GM12801 (cell line): ENCODE data around the gene USPL1.

Experiments
- TF ChIP-seq, protein P1 (sequence below): IDR thresholded peaks from one replicate; pipeline ENCODE4 v1.5.1; 2011; ENCODE audit warnings: control low read depth; ENCODE audit not compliant: insufficient read length; ENCODE audit errors: extremely low read depth

The USPL1 gene

DNA sequence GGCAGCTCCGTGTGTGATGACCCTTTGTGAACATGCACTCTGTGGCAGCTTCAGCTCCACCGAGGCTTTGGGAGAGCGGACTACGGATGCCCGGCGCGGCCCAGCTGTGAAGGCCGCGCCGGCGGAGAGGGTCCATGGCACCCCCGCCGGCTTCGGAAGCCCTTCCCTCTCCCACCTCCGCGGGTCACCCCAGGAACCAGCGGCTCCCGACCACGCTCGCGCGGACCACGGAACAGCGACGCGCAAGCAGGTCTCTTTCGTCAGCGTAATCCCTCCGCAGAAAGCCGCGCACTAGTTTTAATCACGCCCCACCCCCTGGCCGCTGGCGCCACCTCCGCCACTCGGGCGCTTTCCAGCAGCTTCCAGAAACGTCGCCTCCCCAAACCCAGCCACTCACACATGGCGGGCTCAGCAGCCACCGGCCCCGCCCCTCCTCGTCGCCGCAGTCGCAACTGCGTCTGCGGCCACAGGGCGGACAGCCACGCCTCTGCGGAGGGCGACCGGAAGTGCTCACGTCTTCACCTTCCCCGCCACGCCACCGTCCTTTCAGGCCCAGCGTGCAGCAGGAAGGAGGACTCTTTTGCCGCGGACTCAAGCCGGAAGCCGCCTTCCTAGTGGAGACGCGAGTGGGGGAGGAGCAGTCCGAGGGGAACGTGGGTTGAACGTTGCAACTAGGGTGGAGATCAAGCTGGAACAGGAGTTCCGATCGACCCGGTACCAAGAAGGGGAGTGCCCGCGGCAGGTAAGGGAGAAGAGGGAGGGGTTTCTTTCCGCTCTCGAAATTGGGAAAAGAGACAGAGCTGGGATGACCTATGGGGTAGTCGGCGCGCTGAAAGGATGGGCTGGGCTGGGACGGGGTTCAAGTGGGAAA is at the start of gene USPL1:
Gene USPL1, plus strand, starts transcription at position 606 of the 871 bp plus-strand sequence. CDS start 3,221 bp downstream, outside the sequence.
- TF ChIP-seq, protein P1, sequence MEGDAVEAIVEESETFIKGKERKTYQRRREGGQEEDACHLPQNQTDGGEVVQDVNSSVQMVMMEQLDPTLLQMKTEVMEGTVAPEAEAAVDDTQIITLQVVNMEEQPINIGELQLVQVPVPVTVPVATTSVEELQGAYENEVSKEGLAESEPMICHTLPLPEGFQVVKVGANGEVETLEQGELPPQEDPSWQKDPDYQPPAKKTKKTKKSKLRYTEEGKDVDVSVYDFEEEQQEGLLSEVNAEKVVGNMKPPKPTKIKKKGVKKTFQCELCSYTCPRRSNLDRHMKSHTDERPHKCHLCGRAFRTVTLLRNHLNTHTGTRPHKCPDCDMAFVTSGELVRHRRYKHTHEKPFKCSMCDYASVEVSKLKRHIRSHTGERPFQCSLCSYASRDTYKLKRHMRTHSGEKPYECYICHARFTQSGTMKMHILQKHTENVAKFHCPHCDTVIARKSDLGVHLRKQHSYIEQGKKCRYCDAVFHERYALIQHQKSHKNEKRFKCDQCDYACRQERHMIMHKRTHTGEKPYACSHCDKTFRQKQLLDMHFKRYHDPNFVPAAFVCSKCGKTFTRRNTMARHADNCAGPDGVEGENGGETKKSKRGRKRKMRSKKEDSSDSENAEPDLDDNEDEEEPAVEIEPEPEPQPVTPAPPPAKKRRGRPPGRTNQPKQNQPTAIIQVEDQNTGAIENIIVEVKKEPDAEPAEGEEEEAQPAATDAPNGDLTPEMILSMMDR, result no peak

DNA sequence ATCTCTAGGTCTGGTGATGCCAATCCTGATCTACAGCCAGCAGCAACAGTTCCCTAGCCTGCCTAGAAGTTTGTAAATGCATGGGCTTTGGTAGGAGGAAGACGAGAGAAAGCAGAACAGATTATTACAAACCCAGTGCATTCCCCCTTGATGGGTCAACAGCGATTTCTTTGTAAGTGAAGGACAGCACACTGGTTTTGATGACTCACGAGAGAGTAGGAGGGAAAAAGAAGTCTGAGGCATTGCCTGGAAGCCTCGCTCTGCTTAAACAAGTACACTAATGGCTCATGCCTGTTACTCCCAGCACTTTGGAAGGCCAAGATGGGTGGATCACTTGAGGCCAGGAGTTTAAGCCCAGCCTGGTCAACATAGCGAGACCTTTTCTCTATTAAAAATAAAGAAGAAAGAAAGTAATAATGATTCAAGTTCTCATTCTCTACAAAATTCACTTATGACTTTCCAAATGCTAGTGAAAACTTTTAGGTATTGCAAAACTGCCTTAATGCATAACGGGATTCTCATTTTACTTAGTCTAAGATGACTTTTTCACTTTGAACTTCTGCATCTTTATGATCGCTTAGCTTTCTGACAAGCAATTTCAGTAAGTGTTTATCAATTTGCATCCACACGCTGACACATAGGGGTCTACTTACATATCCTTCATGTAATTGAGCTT is 47.7 kb upstream of the USPL1 start:
- TF ChIP-seq, protein P1, result no peak

DNA sequence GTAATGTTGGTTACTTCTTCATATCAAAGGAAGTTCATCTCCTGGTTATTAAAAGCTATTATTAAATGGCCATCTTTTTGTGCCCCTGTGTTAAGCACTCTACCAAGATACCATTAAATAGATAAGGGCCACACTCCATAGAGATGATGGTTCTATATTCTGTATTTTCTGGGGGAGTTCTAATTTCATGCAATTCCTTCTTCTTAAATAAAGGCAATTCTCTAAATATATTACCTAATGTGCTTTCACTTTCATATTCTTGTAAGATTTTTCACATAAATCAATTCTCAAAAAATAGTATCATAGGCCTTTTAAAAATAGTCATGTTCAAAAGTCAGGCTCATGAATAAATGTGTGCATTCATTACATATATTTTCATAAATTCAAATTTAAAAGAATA is 47.0 kb upstream of the USPL1 start:
- TF ChIP-seq, protein P1, result no peak

DNA sequence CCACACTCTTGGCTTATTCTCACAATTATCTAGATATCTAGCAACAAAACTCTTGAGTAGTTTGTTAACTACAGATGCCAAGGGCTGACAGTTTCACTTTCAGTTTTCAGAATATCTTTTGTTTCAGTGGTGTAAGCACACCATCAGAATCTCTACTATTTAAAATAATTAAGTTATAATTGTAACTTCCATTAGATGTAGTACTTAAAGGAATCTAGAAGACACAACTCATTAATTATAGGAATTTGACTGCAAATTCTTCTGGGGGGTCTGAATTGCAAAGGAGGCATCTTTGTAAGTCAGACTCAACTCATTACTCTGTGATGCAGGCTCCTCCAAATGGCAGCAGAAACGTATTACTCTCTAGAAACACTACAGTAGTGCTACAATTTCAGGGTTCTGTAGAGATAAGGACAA is 44.9 kb upstream of the USPL1 start:
- TF ChIP-seq, protein P1, result no peak

DNA sequence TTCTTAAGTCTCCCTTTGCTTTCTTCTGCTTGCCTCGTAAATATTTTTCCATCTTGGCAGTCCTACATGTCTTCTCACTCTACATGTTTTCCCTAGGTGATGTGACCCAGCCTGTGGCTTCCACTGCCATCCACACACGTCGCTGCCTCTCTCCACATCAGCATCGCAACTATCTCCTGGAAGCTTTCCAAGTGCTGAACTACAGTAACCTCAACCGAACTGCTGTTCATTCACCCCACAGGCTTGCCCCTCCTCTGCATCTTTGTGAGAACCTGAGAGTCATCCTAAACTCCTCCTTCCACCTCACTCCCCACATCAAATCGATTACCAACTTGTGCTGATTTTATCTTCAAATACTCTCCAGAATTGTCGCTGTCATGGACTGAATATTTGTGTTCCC is 41.2 kb upstream of the USPL1 start:
- TF ChIP-seq, protein P1, result no peak

- TF ChIP-seq, protein P1, result no peak
Observed at GRCh38 chr13:30577401-30577852, 40.3 kb upstream of the USPL1 start.

GRCh38 chr13:30580852-30581502 is 36.7 kb upstream of the USPL1 start:
- TF ChIP-seq, protein P1, result no peak
